B cell (primary cell): ENCODE results near the gene CACNA1G. TPM values are rescaled to one million over a fixed set of nuclear protein-coding genes. Genes with fewer than 3 reads are reported as not detected.

Source experiments
- ATAC-seq: fragments of 200-7000 bp; cut with Tn5 transposase; one replicate; pipeline ENCODE4 v1.10.0; 2021; ENCODE audit warnings: low read depth, mild to moderate bottlenecking, moderate number of reproducible peaks, moderate library complexity
- CTCF ChIA-PET: fragments of 350-600 bp; sonication (Branson Sonifier 250); formaldehyde crosslinking; loops from one replicate; lab custom pipeline; 2021; ENCODE audit warnings: antibody characterized with exemption, inconsistent platforms; lab: Charles Lee
- POLR2A ChIA-PET: fragments of 350-600 bp; sonication (Branson Sonifier 250); formaldehyde crosslinking; loops from one replicate; lab custom pipeline; 2021; ENCODE audit warnings: antibody characterized with exemption; lab: Charles Lee
- DNase-seq: peaks from one replicate; pipeline ENCODE4 v3.0.0; 2013
- H2AFZ ChIP-seq: 2 replicates; pipeline ENCODE4 v1.6.1; 2012; ENCODE audit warnings: mild to moderate bottlenecking, low read depth, low read length; ENCODE audit not compliant: insufficient read depth, poor library complexity, severe bottlenecking
- H3K27ac ChIP-seq, 2 donors: 1 replicate in 1 of 2; 2 replicates in 1 of 2; pipeline ENCODE4 v1.5.1; 2012 to 2013; ENCODE audit warnings: low read length in 2 of 2, mild to moderate bottlenecking in 2 of 2, moderate library complexity in 1 of 2
- H3K27me3 ChIP-seq, 4 experiments: fragments of 200-600 bp in 1 of 4; sonication (generic) in 1 of 4; replicated peaks in 1 of 4; 1 replicate in 2 of 4; 2 replicates in 2 of 4; pipeline versions ENCODE4 v1.6.1 to v1.7.0; 2013 to 2016; ENCODE audit warnings: low read length in 3 of 4, mild to moderate bottlenecking in 2 of 4, mixed read lengths in 1 of 4, moderate library complexity in 1 of 4; ENCODE audit not compliant: insufficient read depth in 4 of 4, control insufficient read depth in 3 of 4; ENCODE audit errors: control extremely low read depth in 1 of 4
- H3K36me3 ChIP-seq, 2 experiments: replicated peaks in 1 of 2; 1 replicate in 1 of 2; 2 replicates in 1 of 2; pipeline versions ENCODE4 v1.6.1 to v1.7.1; 2013; ENCODE audit warnings: low read length in 1 of 2; ENCODE audit not compliant: insufficient read depth in 2 of 2, control insufficient read depth in 1 of 2; ENCODE audit errors: control extremely low read depth in 1 of 2, extremely low read depth in 1 of 2
- H3K4me1 ChIP-seq, 2 donors: fragments of 200-600 bp in 1 of 2; sonication (generic) in 1 of 2; 1 replicate in 1 of 2; 2 replicates in 1 of 2; pipeline versions ENCODE4 v1.5.1 to v1.6.1; 2013 to 2017; ENCODE audit warnings: low read length in 2 of 2; ENCODE audit not compliant: control insufficient read depth in 2 of 2, insufficient read depth in 2 of 2
- H3K4me2 ChIP-seq: replicated peaks from 2 replicates; pipeline ENCODE3; 2012; ENCODE audit warnings: mild to moderate bottlenecking, low read depth, low read length; ENCODE audit not compliant: poor library complexity, severe bottlenecking
- H3K4me3 ChIP-seq, 5 experiments: fragments of 200-600 bp in 1 of 5; sonication (generic) in 1 of 5; 1 replicate in 3 of 5; 2 replicates in 2 of 5; pipeline versions ENCODE4 v1.5.1 to v1.7.0; 2011 to 2016; ENCODE audit warnings: low read length in 4 of 5, mild to moderate bottlenecking in 4 of 5, low read depth in 2 of 5, control low read depth in 1 of 5, moderate library complexity in 1 of 5; ENCODE audit not compliant: insufficient read depth in 1 of 5; ENCODE audit errors: control extremely low read depth in 1 of 5, extremely low read depth in 1 of 5
- H3K79me2 ChIP-seq: fragments of 200-600 bp; sonication (generic); one replicate; pipeline ENCODE4 v1.6.0; 2016; ENCODE audit warnings: low read length; ENCODE audit not compliant: control insufficient read depth, insufficient read depth
- H3K9ac ChIP-seq: fragments of 200-600 bp; sonication (generic); 2 replicates; pipeline ENCODE4 v1.6.1; 2017; ENCODE audit warnings: mild to moderate bottlenecking, low read length, moderate library complexity
- H3K9me3 ChIP-seq, 3 donors: one replicate each; pipeline versions ENCODE4 v1.6.1 to v1.7.1; 2013; ENCODE audit warnings: low read length in 2 of 3; ENCODE audit not compliant: control insufficient read depth in 2 of 3, insufficient read depth in 1 of 3; ENCODE audit errors: control extremely low read depth in 1 of 3
- H4K20me1 ChIP-seq: 2 replicates; pipeline ENCODE4 v1.6.0; 2012; ENCODE audit warnings: mild to moderate bottlenecking, low read length; ENCODE audit not compliant: insufficient read depth, control insufficient read depth, poor library complexity, severe bottlenecking
- H3K27ac Mint-ChIP-seq: one replicate; pipeline ENCODE4 v1.8.0; 2021; ENCODE audit warnings: mixed read lengths
- H3K27me3 Mint-ChIP-seq: one replicate; pipeline ENCODE4 v1.8.0; 2021; ENCODE audit warnings: mixed read lengths
- H3K4me1 Mint-ChIP-seq: one replicate; pipeline ENCODE4 v1.8.0; 2021; ENCODE audit warnings: mixed read lengths
- H3K4me3 Mint-ChIP-seq: one replicate; pipeline ENCODE4 v1.8.0; 2021; ENCODE audit warnings: mixed read lengths
- H3K9me3 Mint-ChIP-seq: one replicate; pipeline ENCODE4 v1.8.0; 2022; ENCODE audit warnings: mixed read lengths; ENCODE audit not compliant: insufficient read depth
- EZH2 ChIP-seq: IDR thresholded peaks from 2 replicates; pipeline ENCODE4 v1.6.1; 2012; ENCODE audit warnings: borderline replicate concordance, low read depth, mild to moderate bottlenecking, moderate library complexity, low read length; ENCODE audit not compliant: insufficient read depth, poor library complexity, severe bottlenecking
- WGBS: methylation state at CpG from one replicate; pipeline ENCODE4 v1.1.5; 2013; ENCODE audit warnings: missing lambda C conversion rate; ENCODE audit not compliant: insufficient coverage; 5-methylcytosine and 5-hydroxymethylcytosine counted together
- intact Hi-C: fragments of 100-400 bp; cut with micrococcal nuclease; formaldehyde crosslinking; loops from one replicate; pipeline ENCODE4 v1.10.0; 2022
- polyA plus RNA-seq: library from polyadenylated mRNA; depleted of rRNA; stranded (reverse); fragments of >200 nt; gene quantifications from 2 replicates; pipeline ENCODE4 v1.2.3, GENCODE V29; 2012
- total RNA-seq, 2 donors: library from RNA; stranded (reverse); fragments of 120-200 nt in 1 of 2; gene quantifications; 1 replicate in 1 of 2; 2 replicates in 1 of 2; pipeline versions ENCODE4 v1.2.3 to v1.2.4, GENCODE V29; 2013 to 2022
- TF ChIP-seq, protein P1 (sequence below): fragments of 200-600 bp; IDR thresholded peaks from one replicate; pipeline ENCODE4 v1.8.0; 2022; ENCODE audit warnings: antibody characterized with exemption, mild to moderate bottlenecking

The CACNA1G gene
- total and polyA plus RNA-seq, 2 donors (not counting 1 experiment from before 2014, with no cell fraction given) = 0.12 TPM; not detected in 1

DNA sequence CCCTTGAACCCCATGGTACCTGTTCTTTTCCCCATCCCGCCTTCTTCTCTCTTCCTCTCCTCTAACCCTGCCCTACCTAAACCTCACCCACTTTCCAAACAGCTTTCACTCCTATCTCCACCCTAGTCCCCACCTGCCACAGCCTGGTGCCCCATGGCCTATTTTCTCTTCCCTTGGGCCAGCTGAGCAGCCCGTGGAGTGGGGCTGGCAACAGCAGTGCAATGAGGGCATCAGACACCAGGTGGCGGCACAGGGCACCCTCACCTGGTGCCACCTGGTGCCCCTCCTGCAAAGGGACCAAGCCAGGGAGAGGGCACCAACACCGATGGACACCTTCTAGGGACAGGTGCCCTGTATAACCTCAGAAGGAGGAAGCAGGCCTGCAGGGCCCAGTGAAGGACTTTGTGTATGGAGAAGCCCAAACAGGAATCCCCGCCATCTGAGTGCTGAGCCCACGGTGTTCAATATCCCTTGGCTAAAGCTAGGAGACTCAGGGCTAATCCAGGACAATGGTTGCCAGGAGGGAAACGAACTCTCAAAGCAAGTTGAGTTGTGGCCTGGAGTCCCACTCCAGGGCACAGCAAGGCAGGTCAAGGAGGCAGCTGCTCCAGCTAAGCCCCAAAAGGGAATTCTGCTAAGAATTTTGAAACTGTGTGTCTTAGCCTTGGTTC is 70.1 kb downstream of the CACNA1G start:
- TF ChIP-seq, protein P1, sequence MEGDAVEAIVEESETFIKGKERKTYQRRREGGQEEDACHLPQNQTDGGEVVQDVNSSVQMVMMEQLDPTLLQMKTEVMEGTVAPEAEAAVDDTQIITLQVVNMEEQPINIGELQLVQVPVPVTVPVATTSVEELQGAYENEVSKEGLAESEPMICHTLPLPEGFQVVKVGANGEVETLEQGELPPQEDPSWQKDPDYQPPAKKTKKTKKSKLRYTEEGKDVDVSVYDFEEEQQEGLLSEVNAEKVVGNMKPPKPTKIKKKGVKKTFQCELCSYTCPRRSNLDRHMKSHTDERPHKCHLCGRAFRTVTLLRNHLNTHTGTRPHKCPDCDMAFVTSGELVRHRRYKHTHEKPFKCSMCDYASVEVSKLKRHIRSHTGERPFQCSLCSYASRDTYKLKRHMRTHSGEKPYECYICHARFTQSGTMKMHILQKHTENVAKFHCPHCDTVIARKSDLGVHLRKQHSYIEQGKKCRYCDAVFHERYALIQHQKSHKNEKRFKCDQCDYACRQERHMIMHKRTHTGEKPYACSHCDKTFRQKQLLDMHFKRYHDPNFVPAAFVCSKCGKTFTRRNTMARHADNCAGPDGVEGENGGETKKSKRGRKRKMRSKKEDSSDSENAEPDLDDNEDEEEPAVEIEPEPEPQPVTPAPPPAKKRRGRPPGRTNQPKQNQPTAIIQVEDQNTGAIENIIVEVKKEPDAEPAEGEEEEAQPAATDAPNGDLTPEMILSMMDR = peak; percentile 71
- TF ChIP-seq EZH2 = no peak
- no peaks in the 10 kb centered on the region for H3K36me3 ChIP-seq
- peaks cover 10 to 12% of the 10 kb centered on the region in 2 donors for H3K4me1 ChIP-seq
- no peak overlapping the region for H3K4me2 ChIP-seq
- H3K27ac Mint-ChIP-seq = no peak overlapping the region
- peaks cover 7% of the 10 kb centered on the region for H3K4me1 Mint-ChIP-seq
- ChIA-PET CTCF (interaction anchor here (0.7 to 1.7 kb wide), 7 partner anchors 8 to 89 kb away, joined by 3 to 6 read pairs (median 3); partner anchors contain the start of gene SPATA20), POLR2A (no interaction called here)
- H3K9ac ChIP-seq = no peak overlapping the region
- H3K9me3 ChIP-seq = no peaks in the 10 kb centered on the region
- H3K27me3 ChIP-seq = peaks cover 0 to 74% (median 8%) of the 10 kb centered on the region in 4 experiments
- WGBS = 48% methylated on average over 7 of the region's 7 CpGs
- H3K4me3 ChIP-seq = no peak overlapping the region
- intact Hi-C loops = no loop called here
- peaks cover 56% of the 10 kb centered on the region for H3K27me3 Mint-ChIP-seq
- H3K27ac ChIP-seq = no peak overlapping the region
- H3K4me3 Mint-ChIP-seq = no peak overlapping the region
- DNase-seq (peak; percentile 62), ATAC-seq (peak; percentile 59)
- H3K79me2 ChIP-seq = no peaks in the 10 kb centered on the region
- H2AFZ ChIP-seq = no peak overlapping the region
- no peaks in the 10 kb centered on the region for H3K9me3 Mint-ChIP-seq
- no peaks in the 10 kb centered on the region for H4K20me1 ChIP-seq

GRCh38 chr17:50631195-50631907 is 70.8 kb downstream of the CACNA1G start:
- intact Hi-C loops = no loop called here
- H3K79me2 ChIP-seq = no peaks in the 10 kb centered on the region
- H3K27me3 ChIP-seq = peaks cover 0 to 74% (median 12%) of the 10 kb centered on the region in 4 experiments
- DNase-seq (no peak), ATAC-seq (no peak)
- ChIA-PET POLR2A (no interaction called here), CTCF (interaction anchor here (1.0 to 1.7 kb wide), 5 partner anchors 8 to 89 kb away, joined by 3 to 4 read pairs (median 3); partner anchors contain the start of gene SPATA20)
- 81% methylated on average over 5 of the region's 11 CpGs for WGBS
- H3K4me3 ChIP-seq = no peak overlapping the region
- Mint-ChIP-seq H3K4me3 (no peak overlapping the region), H3K9me3 (no peaks in the 10 kb centered on the region), H3K4me1 (peaks cover 7% of the 10 kb centered on the region), H3K27me3 (peaks cover 58% of the 10 kb centered on the region), H3K27ac (no peak overlapping the region)
- H2AFZ ChIP-seq = no peak overlapping the region
- no peaks in the 10 kb centered on the region for H3K9me3 ChIP-seq
- H3K36me3 ChIP-seq = no peaks in the 10 kb centered on the region
- H3K9ac ChIP-seq = no peak overlapping the region
- H4K20me1 ChIP-seq = no peaks in the 10 kb centered on the region
- TF ChIP-seq, protein P1 = no peak
- H3K4me2 ChIP-seq = no peak overlapping the region
- peaks cover 6 to 10% of the 10 kb centered on the region in 2 donors for H3K4me1 ChIP-seq
- H3K27ac ChIP-seq = no peak overlapping the region
